DMS114 treated with DMSO at 0.1 percent for 48 hours (cell line): ENCODE measurements around the gene SMARCD3.

Source experiments
- DNase-seq: peaks from one replicate; lab custom pipeline; 2025; ENCODE audit not compliant: unreplicated experiment; lab: John Stamatoyannopoulos, UW

SMARCD3 gene

DNA sequence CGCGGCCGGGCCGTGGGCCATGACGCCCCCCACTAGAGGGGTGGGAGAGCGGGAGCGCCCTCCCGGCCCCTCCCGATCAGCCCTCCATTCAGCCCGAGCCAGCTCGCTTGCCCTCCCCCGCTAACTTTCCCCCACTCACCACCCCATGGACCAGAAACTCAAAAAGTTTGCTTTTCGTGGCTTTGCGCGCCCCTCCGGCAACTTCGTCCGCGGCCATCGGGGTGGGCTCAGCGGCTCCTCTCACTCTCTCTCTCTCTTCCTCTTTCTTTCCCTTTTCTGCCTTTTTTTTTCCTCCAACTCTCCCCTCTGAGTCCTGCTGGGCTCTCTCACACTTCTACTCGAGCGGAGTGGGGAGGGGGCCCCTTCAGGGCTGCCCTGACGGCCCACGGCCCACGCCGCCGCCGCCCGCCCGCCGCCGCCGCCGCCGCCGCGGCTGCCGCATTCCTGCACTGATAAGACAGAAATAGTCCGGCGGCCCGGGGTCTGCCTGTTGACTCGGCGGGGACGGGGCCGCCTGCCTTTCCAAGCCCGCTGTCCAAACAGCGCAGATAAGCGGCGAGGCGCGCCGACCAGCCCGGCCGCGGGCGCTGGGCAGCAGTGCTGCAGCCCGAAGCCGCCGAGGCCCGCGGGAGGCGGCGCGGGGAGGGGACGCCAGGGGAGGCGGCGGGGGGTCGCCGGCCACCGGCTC, at the start of gene SMARCD3:
SMARCD3 (minus strand) TSS at position 349 of the 688 bp plus-strand sequence; CDS start at position 217, 132 bp downstream.
- no peak for DNase-seq

- no peak for DNase-seq
Observed at GRCh38 chr7:151296202-151296992, 47.9 kb upstream of the SMARCD3 start.

GRCh38 chr7:151292850-151293249, 44.4 kb upstream of the SMARCD3 start:
- no peak for DNase-seq

GRCh38 chr7:151291206-151291605, 42.7 kb upstream of the SMARCD3 start:
- no peak for DNase-seq

DNA sequence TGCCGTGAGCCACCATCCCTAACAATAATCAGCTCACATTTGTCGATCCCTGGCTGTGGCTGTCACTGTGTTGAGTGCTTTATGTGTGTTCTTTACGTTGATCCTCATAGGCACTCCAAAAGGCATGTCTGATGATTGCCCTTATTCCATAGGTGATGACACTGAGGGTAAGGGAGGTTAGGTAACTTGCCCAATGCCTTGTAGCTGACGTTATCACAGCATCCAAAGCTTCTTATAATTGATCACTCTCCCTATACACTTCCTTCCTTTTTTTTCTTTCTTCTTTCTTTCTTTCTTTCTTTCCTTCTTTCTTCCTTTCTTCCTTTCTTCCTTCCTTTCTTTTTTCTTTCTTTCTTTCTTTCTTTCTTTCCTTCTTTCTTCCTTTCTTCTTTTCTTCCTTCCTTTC, 41.9 kb upstream of the SMARCD3 start:
- DNase-seq = no peak

DNA sequence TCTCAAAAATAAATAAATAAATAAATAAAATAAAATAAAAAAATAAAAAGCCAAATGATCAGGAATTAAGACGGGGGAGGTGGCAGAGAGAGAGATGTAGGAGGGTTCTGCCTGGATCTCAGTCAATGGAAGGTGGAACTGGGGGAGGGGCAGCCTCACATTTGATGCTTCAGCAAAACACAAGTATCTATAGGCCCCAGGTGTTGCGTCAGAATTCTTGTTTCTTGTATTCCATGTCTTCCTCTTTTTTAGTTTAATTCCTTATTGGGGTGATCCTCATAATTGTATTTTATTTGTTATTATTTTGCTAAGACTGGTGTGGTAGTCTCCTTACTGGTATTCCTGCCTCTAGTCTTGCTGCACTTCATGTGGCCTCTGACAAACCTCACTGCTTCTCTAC, 41.4 kb upstream of the SMARCD3 start:
- DNase-seq = no peak

GRCh38 chr7:151286148-151286547, 37.7 kb upstream of the SMARCD3 start:
- DNase-seq = no peak

GRCh38 chr7:151283302-151283701, 34.8 kb upstream of the SMARCD3 start:
- DNase-seq = no peak

- no peak for DNase-seq
Observed at GRCh38 chr7:151282111-151282510, 33.6 kb upstream of the SMARCD3 start.

- no peak for DNase-seq
Observed at GRCh38 chr7:151281686-151282085, 33.2 kb upstream of the SMARCD3 start.

DNA sequence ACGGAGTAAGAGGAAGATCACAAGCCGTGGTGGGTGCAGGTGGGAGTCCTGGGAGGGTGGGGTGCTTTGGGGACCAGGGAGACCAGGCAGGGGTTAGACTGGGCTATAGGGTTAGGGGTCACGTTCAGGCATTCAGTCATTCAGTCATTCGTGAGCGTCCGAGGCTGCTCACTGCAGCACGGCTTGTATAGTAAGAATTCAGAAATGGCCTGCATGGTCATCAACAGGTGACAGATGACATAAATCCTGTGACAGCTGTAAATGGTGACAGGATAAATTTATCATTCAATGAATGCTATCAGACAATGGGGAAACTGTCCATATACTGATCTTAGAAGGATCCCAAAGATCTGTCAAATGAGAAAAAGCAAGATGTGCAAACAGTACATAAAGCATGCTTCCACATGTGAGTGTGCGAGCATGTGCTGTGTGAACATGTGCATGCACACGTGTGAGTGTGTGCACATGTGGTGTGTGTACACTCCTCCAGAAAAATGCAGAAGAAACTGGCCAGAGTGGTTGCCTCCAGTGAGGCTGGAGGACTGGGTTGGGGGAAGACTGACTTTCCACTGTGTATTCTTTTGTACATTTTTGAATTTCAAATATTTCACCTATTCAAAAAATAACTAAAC, 32.0 kb upstream of the SMARCD3 start:
- no peak for DNase-seq

DNA sequence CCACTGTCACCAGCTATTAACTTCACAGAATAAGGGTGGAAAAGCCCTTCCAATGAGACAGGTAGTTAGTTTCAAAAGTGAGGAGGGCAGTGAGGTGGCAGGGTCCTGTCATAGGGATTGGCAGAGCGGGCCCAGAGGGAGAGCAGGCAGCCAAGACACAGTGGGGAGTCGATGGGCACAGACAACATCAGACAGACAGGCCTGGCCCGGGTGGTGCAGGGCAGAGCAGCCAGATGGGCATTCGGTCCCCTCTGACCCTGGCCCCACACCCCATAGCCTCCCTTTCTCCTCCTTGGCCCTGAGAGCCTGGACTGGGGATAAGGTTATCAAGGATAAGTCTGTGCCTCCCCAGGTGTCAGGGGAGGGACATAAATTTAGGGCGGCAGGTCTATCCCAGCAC, 31.4 kb upstream of the SMARCD3 start:
- DNase-seq = no peak

DNA sequence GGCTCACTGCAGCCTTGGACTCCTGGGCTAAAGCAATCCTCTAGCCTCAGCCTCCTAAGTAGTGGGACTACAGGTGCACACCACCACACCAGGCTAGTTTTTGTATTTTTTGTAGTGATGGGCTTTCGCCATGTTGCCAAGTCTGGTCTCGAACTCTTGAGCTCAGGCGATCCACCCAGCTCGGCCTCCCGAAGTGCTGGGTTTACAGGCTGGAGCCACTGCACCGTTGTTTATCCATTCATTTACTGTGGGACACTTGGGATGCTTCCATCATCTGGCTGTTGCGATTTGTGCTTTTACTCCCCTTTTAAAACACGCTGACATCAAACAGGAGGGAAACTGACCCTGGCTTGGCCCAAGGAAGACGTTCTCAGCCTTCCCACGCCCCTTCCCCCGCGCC, 30.5 kb upstream of the SMARCD3 start:
- no peak for DNase-seq

GRCh38 chr7:151277631-151278030, 29.1 kb upstream of the SMARCD3 start:
- no peak for DNase-seq

DNA sequence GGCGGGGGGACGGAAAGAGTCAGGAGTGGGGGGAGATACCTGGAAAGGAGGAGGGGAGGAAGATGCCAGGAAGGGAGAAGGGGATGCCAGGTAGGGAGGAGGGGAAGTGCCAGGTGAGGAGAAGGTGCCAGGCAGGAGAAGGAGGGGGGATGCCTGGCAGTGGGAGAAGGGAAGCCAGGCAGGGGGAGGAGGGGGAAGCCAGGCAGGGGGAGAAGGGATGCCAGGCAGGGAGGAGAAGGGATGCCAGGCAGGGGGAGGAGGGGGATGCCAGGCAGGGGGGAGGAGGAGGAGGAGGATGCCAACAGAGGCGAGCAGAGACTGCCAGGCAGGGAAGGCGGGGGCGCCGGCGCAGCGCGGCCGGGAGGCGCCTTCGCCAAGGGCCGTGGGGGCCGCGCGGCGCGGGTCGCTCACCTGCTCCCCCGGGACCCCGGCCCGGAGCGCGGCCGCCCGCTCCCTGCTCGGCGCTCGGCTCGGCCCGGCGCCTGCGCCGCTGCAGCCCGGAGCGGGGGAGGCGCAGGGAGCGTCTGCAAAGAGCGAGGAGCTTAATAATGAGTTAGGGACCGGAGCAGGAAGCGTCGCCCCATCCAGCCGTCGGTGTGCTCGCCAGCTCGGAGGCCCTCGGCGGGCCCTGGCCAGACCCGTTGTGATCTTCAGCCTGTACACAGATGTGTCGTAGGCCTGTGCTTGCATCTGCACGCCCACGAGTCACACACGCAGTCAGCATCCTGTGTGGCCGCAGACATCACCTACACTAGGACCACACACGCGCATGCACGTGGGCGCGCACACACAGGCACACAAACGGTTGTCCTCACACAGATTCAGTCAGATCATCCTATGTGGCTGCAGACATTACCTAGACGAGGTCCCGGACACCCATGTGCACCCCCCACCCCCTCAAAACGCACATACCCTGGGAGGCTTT, 28.4 kb upstream of the SMARCD3 start:
- DNase-seq = peak; percentile 49

DNA sequence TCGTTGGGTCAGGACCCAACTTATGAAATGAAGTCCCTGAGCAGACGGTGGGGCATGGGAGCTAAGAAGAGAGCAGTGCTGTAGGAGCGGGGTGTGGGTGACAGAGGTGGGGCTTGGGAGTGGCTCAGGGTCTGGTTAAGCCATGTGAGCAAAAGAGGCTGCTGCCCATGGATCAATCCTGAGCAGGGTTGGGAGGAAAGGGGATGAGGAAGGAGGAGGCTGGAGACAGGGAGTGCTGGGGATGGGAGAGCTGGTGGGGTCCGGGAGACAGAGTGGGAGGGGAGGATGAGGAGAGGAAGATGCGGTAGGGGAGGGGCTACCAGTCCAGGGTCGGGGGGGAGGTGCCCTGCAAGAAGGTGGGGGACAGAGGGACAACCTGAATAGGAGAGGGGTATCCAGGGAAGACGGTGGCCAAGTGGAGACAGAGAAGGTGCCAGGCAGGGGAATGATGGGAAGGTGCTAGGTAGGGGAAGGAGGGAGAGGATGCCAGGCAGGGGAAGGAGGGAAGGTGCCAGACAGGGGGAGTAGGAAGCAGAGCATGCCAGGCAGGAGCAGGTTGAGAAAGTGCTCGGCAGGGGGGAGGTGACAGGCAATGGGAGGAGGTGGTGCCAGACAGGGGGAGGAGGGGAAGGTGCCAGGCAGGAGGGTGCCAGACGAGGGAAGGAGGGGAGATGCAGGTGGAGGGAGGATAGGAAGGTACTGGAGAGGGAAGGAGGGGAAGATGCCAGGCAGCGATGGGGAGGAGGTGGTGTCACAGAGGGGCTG, 27.5 kb upstream of the SMARCD3 start:
- DNase-seq = no peak

DNA sequence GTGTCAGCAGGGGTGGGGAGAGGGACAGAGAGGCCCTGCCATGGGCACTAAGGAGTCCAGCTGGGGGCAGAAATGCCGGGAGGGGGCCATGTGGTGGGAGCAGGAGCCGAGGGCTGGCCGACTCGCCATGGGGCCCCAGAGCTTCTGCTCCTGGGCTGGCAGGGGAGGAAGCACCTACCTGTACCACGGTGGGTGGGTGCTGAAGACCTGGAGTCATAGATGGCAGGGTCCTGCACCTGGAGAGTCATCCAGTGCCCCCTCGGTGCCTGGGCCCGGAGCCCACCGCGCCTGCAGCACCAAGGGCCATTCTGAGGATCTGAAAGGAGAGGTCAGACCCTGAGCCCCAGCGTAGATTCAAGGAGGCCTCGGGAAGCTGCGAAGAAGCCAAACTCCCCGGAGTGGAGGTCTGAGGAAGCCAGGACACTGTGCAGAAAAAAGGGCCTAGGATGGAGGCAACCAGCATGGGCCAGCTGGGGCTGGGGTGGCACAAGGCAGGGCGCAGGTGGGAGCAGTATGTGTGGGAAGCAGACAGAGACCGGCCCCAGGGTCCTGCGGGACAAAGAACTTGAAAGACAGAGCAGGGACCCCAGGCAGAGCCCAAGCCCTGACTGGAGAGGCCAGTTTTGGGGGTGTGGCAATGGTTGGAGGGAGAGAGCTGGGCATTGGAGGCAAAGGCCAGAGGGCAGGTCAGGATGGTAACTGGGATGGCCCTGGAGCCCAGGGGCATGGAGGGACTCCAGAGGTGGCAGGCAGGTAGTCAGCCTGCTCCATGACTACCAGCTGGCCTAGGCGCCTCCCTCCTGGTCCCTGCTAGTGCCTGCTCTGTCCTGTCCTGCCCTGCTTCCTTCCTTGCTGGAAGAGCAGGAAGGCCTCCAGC, 26.7 kb upstream of the SMARCD3 start:
- no peak for DNase-seq

GRCh38 chr7:151274396-151274795, 25.9 kb upstream of the SMARCD3 start:
- no peak for DNase-seq

DNA sequence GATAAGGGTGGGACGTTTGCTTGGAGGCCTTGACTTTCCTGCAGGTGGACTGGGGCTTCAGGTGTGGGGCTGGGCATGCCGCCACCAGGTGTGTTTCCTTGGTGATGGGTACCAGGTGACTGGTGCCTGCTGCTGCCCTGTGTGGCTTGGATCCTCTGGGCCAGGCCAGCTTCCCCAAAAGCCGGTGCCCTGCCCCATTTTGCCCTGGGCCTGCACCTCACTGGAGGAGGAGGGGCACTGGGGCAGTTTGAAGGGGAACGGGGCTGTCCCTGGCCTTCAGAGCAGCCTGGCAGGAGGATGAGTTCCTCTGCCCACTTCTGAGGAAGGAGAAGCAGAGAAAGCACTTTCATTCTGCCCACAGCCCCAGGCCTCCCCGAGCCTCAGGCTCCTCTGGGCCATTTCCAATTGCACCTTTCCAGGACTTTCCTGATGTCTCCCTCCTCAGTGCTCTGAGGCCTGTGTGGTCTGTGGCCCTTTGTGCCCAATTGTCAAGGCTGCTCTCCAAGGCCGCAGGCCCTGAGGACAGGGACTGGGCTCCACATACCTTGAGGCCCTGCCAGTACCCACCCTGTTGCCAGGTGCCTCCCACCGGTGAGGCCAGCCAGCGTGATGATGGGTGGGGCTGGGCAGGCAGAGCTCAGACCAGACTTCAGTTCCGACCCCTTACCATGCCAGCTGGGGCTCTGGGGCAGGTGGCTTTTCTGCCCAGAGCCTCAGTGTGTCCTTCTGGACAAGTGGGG, 25.3 kb upstream of the SMARCD3 start:
- DNase-seq = no peak
